ENCODE measurements around the gene BPTF. TPM values are rescaled to one million over a fixed set of nuclear protein-coding genes. Genes with fewer than 3 reads are reported as not detected.
"Not testable (repeated sequence)": the region's sequence is repeated elsewhere in the genome, so short reads cannot be mapped to it uniquely, and the experiment has no call there.

Gene BPTF
- total RNA-seq, 4 donors from 2014 or later, result 67.6 to 213 (median 102) TPM

DNA sequence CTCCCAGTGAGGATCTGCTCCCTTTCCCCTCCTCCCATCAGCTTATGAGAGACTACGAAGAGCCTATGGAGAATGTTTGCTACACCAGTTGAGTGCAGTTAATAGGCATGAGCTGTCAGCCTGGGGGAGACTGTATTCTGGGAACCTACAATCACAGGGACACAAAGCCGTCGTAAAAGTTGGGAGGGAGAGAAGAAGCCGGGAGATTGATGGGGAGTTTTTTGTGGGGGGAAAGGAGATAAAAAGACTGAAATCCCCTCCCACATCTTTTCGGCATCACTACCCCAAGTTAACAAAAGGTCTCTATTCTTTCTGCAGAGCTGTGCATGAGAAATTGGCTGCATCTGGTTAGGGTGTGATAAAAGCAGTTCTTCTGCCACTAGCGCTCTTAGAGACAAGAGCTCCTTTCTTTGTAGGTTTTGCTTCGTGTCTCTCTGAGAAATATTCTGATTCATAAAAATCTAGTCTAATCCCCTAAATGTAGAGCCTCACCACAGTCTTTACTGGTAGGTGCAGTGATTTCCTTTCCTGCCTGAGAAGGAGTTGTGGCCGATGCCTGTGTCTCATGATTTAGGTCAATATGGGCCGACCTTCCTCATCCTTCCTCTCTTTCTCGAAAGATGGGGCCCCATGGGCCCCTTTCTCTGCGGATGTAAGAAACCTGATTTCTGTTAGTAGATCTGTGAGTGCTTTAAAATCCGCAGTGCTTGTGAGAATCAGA is 77.4 kb downstream of the BPTF start:
- no peaks in the 10 kb centered on the region for H3K4me1 ChIP-seq
- H3K27me3 ChIP-seq, result no peaks in the 10 kb centered on the region
- TF ChIP-seq POLR2AphosphoS5 (IDR thresholded peaks at IDR 0.05) (no peak), EP300 (IDR thresholded peaks at IDR 0.05) (no peak), CTCF (IDR thresholded peaks at IDR 0.05) (no peak), POLR2A (IDR thresholded peaks at IDR 0.05) (no peak)
- peaks cover 64% of the 10 kb centered on the region for H3K36me3 ChIP-seq
- H3K4me3 ChIP-seq, result no peak overlapping the region
- no peak overlapping the region for H3K27ac ChIP-seq
- 79% methylated on average over 12 of the region's 12 CpGs for WGBS
- no peak for DNase-seq (ENCODE audit: low spot score in 2 of 2)
- no peaks in the 10 kb centered on the region for H3K9me3 ChIP-seq

- H3K4me3 ChIP-seq; H3K27ac ChIP-seq; H3K9me3 ChIP-seq; DNase-seq (ENCODE audit: low spot score in 2 of 2); H3K27me3 ChIP-seq; H3K4me1 ChIP-seq: not testable (repeated sequence)
- H3K36me3 ChIP-seq, result peaks cover 55% of the 10 kb centered on the region
- 66% methylated on average over 2 of the region's 2 CpGs for WGBS
Measured at GRCh38 chr17:67905298-67905697, 80.0 kb downstream of the BPTF start.

DNA sequence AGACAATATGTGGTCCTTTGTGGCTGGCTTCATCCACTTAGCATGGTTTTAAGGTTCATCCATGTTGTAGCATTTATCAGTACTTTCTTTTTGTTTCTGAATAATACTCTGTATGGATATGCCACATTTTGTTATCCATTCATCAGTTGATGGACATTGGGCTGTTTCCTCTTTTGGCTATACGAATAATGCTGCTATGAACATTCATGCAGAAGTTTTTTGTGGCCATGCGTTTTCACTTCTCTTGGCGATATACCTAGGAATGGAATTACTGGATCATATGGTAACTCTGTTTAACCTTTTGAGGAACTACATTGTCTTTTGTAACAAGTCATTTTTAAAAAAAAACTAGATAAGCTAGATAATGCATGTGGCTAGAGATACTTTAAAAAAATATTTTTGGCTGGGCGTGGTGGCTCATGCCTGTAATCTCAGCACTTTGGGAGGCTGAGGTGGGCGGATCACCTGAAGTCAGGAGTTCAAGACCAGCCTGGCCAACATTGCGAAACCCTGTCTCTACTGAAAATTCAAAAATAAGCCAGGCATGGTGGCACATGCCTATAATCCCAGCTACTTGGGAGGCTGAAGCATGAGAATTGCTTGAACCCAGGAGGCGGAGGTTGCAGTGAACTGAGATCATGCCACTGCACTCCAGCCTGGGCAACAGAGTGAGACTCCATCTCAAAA is 85.0 kb downstream of the BPTF start:
- not testable (repeated sequence) for DNase-seq (ENCODE audit: low spot score in 2 of 2); H3K4me3 ChIP-seq; H3K4me1 ChIP-seq; H3K9me3 ChIP-seq; H3K27me3 ChIP-seq; H3K27ac ChIP-seq
- WGBS, result 93% methylated on average over 7 of the region's 7 CpGs
- H3K36me3 ChIP-seq, result peaks cover 72% of the 10 kb centered on the region

DNA sequence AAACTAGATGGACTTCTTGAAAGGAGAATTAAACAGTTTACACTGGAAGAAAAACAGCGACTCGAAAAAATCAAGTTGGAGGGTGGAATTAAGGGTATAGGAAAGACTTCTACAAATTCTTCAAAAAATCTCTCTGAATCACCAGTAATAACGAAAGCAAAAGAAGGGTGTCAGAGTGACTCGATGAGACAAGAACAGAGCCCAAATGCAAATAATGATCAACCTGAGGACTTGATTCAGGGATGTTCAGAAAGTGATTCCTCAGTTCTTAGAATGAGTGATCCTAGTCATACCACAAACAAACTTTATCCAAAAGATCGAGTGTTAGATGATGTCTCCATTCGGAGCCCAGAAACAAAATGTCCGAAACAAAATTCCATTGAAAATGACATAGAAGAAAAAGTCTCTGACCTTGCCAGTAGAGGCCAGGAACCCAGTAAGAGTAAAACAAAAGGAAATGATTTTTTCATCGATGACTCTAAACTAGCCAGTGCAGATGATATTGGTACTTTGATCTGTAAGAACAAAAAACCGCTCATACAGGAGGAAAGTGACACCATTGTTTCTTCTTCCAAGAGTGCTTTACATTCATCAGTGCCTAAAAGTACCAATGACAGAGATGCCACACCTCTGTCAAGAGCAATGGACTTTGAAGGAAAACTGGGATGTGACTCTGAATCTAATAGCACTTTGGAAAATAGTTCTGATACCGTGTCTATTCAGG is 85.9 kb downstream of the BPTF start:
- H3K27me3 ChIP-seq, result no peaks in the 10 kb centered on the region
- TF ChIP-seq POLR2AphosphoS5 (IDR thresholded peaks at IDR 0.05) (no peak), POLR2A (IDR thresholded peaks at IDR 0.05) (no peak), CTCF (IDR thresholded peaks at IDR 0.05) (no peak), EP300 (IDR thresholded peaks at IDR 0.05) (no peak)
- no peak for DNase-seq (ENCODE audit: low spot score in 2 of 2)
- no peak overlapping the region for H3K4me3 ChIP-seq
- peaks cover 68% of the 10 kb centered on the region for H3K36me3 ChIP-seq
- no peaks in the 10 kb centered on the region for H3K4me1 ChIP-seq
- no peak overlapping the region for H3K27ac ChIP-seq
- WGBS, result 95% methylated on average over 10 of the region's 10 CpGs
- H3K9me3 ChIP-seq, result no peaks in the 10 kb centered on the region

GRCh38 chr17:67912088-67912487 is 86.8 kb downstream of the BPTF start:
- Histone ChIP-seq H3K27me3 (no peaks in the 10 kb centered on the region), H3K36me3 (peaks cover 65% of the 10 kb centered on the region), H3K27ac (no peak overlapping the region), H3K4me1 (no peaks in the 10 kb centered on the region), H3K9me3 (no peaks in the 10 kb centered on the region), H3K4me3 (no peak overlapping the region)
- DNase-seq (ENCODE audit: low spot score in 2 of 2), result no peak
- 94% methylated on average over 4 of the region's 4 CpGs for WGBS
- TF ChIP-seq CTCF (IDR thresholded peaks at IDR 0.05) (no peak), POLR2AphosphoS5 (IDR thresholded peaks at IDR 0.05) (no peak), POLR2A (IDR thresholded peaks at IDR 0.05) (no peak), EP300 (IDR thresholded peaks at IDR 0.05) (no peak)

- no peaks in the 10 kb centered on the region for H3K4me1 ChIP-seq
- no peak for TF ChIP-seq EP300 (IDR thresholded peaks at IDR 0.05)
- TF ChIP-seq POLR2AphosphoS5 (IDR thresholded peaks at IDR 0.05), result no peak
- no peak for TF ChIP-seq POLR2A (IDR thresholded peaks at IDR 0.05)
- TF ChIP-seq CTCF (IDR thresholded peaks at IDR 0.05), result no peak
- no peak for DNase-seq (ENCODE audit: low spot score in 2 of 2)
- WGBS, result 88% methylated on average over 7 of the region's 7 CpGs
- H3K27me3 ChIP-seq, result no peaks in the 10 kb centered on the region
- H3K36me3 ChIP-seq, result peaks cover 61% of the 10 kb centered on the region
- H3K27ac ChIP-seq, result no peak overlapping the region
- no peak overlapping the region for H3K4me3 ChIP-seq
- H3K9me3 ChIP-seq, result no peaks in the 10 kb centered on the region
Measured at GRCh38 chr17:67912656-67913055, 87.4 kb downstream of the BPTF start.

Measured in suprapubic skin (tissue), 4 donors.